HepG2 (cell line): ENCODE data around the gene U2SURP. TPM values are rescaled to one million over a fixed set of nuclear protein-coding genes. Genes with fewer than 3 reads are reported as not detected.

Experiments
- CBX5 ChIP-seq: sonication (generic); formaldehyde crosslinking; IDR thresholded peaks from 2 replicates; pipeline ENCODE4 v1.4.0; 2020; ENCODE audit warnings: missing genetic modification reagents, borderline replicate concordance
- CENPT ChIP-seq: sonication (generic); formaldehyde crosslinking; IDR thresholded peaks from 2 replicates; pipeline ENCODE4 v1.8.0; 2022; ENCODE audit warnings: low read depth, mild to moderate bottlenecking, moderate library complexity, missing genetic modification reagents
- ETV6 ChIP-seq: sonication (generic); formaldehyde crosslinking; conservative IDR thresholded peaks from 2 replicates; pipeline ENCODE4 v1.4.0; 2020; ENCODE audit warnings: missing genetic modification reagents
- FOXA1 ChIP-seq, 2 experiments: fragments of 450-650 bp in 1 of 2; sonication (generic) in 1 of 2; formaldehyde crosslinking in 1 of 2; IDR thresholded peaks; 2 replicates each; pipeline versions ENCODE4 v1.4.0 to v1.6.1; 2016 to 2020; ENCODE audit warnings: missing genetic modification reagents in 1 of 2
- HNRNPLL ChIP-seq: fragments of 200-400 bp; formaldehyde crosslinking; IDR thresholded peaks from 2 replicates; pipeline ENCODE4 v1.6.1; 2017; ENCODE audit warnings: mild to moderate bottlenecking, low read depth, low read length; ENCODE audit not compliant: poor library complexity, severe bottlenecking
- HOXD1 ChIP-seq: sonication (generic); formaldehyde crosslinking; IDR thresholded peaks from 2 replicates; pipeline ENCODE4 v1.5.0; 2020; ENCODE audit warnings: missing genetic modification reagents
- KDM6A ChIP-seq: IDR thresholded peaks from 2 replicates; pipeline ENCODE4 v1.6.1; 2016; ENCODE audit warnings: low read depth
- MAFK ChIP-seq, 2 experiments: IDR thresholded peaks in 1 of 2; conservative IDR thresholded peaks in 1 of 2; 2 replicates each; pipeline ENCODE4 v1.6.1; 2011; ENCODE audit warnings: improper control_type of control experiment in 2 of 2, low read length in 2 of 2
- SALL1 ChIP-seq: sonication (generic); formaldehyde crosslinking; IDR thresholded peaks from 2 replicates; pipeline ENCODE4 v1.8.0; 2022; ENCODE audit warnings: mild to moderate bottlenecking, missing genetic modification reagents
- SETDB1 ChIP-seq: sonication (generic); formaldehyde crosslinking; IDR thresholded peaks from 2 replicates; pipeline ENCODE4 v1.5.1; 2020; ENCODE audit warnings: missing genetic modification reagents, mild to moderate bottlenecking, borderline replicate concordance
- SNAPC2 ChIP-seq: sonication (generic); formaldehyde crosslinking; IDR thresholded peaks from 2 replicates; pipeline ENCODE4 v1.8.1; 2022; ENCODE audit warnings: mild to moderate bottlenecking, missing genetic modification reagents
- SOX6 ChIP-seq, 2 experiments: fragments of 450-650 bp in 1 of 2; sonication (generic) in 1 of 2; formaldehyde crosslinking in 1 of 2; IDR thresholded peaks; 2 replicates each; pipeline versions ENCODE4 v1.4.0 to v1.6.1; 2017 to 2020; ENCODE audit warnings: antibody characterized with exemption in 1 of 2, mild to moderate bottlenecking in 1 of 2, missing genetic modification reagents in 1 of 2
- SRY ChIP-seq: sonication (generic); formaldehyde crosslinking; IDR thresholded peaks from 2 replicates; pipeline ENCODE4 v1.8.0; 2022; ENCODE audit warnings: mild to moderate bottlenecking, missing genetic modification reagents
- STAG1 ChIP-seq: sonication (generic); formaldehyde crosslinking; IDR thresholded peaks from 2 replicates; pipeline ENCODE4 v1.4.0; 2020; ENCODE audit warnings: missing genetic modification reagents
- ZKSCAN8 ChIP-seq: IDR thresholded peaks from 2 replicates; pipeline ENCODE4 v1.6.1; 2016; ENCODE audit warnings: borderline replicate concordance, missing genetic modification reagents, missing compliant biosample characterization
- ZNF180 ChIP-seq: sonication (generic); formaldehyde crosslinking; IDR thresholded peaks from 2 replicates; pipeline ENCODE4 v1.4.0; 2020; ENCODE audit warnings: low read depth, missing genetic modification reagents, borderline replicate concordance
- ZNF605 ChIP-seq: sonication (generic); formaldehyde crosslinking; IDR thresholded peaks from 2 replicates; pipeline ENCODE4 v1.8.0; 2022; ENCODE audit warnings: mild to moderate bottlenecking, missing genetic modification reagents
- ZNF891 ChIP-seq: sonication (generic); formaldehyde crosslinking; IDR thresholded peaks from 2 replicates; pipeline ENCODE4 v1.5.0; 2020; ENCODE audit warnings: mild to moderate bottlenecking, missing genetic modification reagents
- polyA plus RNA-seq, 8 experiments: library from polyadenylated mRNA; depleted of rRNA in 3 of 8; stranded (reverse) in 7 of 8; unstranded in 1 of 8; fragments of >200 nt; fragmentation: Illumina TruSeq in 4 of 8; extraction: Trizol in 4 of 8; gene quantifications; 2 replicates each; pipeline versions ENCODE4 v1.2.1 to v1.2.3, GENCODE V29; 2011 to 2016; ENCODE audit warnings: low read depth in 4 of 8, missing spikeins in 1 of 8, mixed read lengths in 1 of 8; ENCODE audit not compliant: insufficient read depth in 1 of 8
- total RNA-seq, 5 experiments: library from RNA; depleted of rRNA; stranded (reverse); fragments of >200 nt; fragmentation: Illumina TruSeq; extraction: Trizol; gene quantifications; 2 replicates each; pipeline ENCODE4 v1.2.3, GENCODE V29; 2016; ENCODE audit warnings: low read depth in 1 of 5
- TF ChIP-seq, protein P1 (sequence below): sonication (generic); formaldehyde crosslinking; IDR thresholded peaks from 2 replicates; pipeline ENCODE4 v1.4.0; 2020; ENCODE audit warnings: missing genetic modification reagents
- TF ChIP-seq, protein P2 (sequence below): IDR thresholded peaks from 2 replicates; pipeline ENCODE4 v1.6.1; 2016; ENCODE audit warnings: missing compliant biosample characterization, missing genetic modification reagents, borderline replicate concordance
- TF ChIP-seq, protein P3 (sequence below): IDR thresholded peaks from 2 replicates; pipeline ENCODE4 v1.6.1; 2016; ENCODE audit warnings: missing compliant biosample characterization, missing genetic modification reagents, borderline replicate concordance
- TF ChIP-seq, protein P4 (sequence below): IDR thresholded peaks from 2 replicates; pipeline ENCODE4 v1.6.1; 2016; ENCODE audit warnings: low read depth
- TF ChIP-seq, protein P5 (sequence below): sonication (generic); formaldehyde crosslinking; IDR thresholded peaks from 2 replicates; pipeline ENCODE4 v1.4.0; 2020; ENCODE audit warnings: missing genetic modification reagents

Gene U2SURP
- total and polyA plus RNA-seq, 2 of the 13 experiments (the other 11 are each of a cell fraction or from before 2014, with no cell fraction given) = 55.9 to 173 TPM

DNA sequence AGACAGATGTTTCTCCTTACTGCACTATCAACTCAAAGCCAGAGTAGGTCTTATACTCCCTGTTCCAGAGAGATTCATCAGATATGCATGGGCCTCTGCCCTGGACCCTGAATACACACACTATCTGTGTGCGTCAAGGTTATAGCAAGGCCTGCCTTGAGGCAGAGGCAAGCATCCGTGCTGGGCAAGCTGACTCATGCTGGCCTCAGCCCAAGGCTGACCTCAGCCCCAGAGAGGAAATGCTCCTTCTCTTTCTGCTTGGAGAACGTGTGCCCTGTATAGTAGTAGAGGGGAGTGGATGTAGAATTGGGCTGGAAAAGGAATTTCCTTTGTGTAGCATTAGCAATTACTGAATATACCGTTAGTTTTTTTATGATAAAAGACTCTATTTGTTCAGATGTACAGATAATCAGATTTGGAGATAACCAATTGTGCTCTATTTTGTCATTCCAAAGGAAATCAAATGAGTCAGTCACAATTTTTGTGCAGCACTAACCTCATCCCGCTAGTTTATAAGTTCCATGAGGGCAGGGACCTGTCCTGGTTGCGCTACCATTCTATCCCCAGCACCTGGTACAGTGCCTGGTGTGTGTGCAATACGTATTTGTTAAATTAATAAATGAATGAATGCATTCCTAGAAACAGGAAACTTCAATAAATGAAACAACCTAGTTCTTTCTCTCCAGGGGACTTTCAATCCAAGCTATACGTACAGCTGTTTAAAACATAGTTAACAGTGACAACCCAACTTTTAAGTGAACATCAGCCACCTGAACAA, 24.6 kb upstream of the U2SURP start (continued):
- TF ChIP-seq ZNF605 (peak; percentile 52; the same call in 1 of the 2 replicates), ZNF891 (CRISPR knock-in tag) (no peak), STAG1 (CRISPR knock-in tag) (peak; percentile 11; the same call in 1 of the 2 replicates), MAFK (conservative IDR thresholded peaks at IDR 0.05 in 1 of 2, IDR thresholded peaks at IDR 0.05 in 1 of 2; ENCODE audit: low read length in 2 of 2) (peak; percentile 24 to 59; a peak in 3 of 4 replicates), SETDB1 (CRISPR knock-in tag) (no peak), CBX5 (CRISPR knock-in tag) (peak; percentile 51; the same call in 1 of the 2 replicates), ZKSCAN8 (CRISPR knock-in tag) (peak; percentile 53; the same call in 1 of the 2 replicates), HNRNPLL (no peak), ZNF180 (no peak), KDM6A (CRISPR knock-in tag) (no peak), SOX6 (IDR thresholded peaks at IDR 0.05) (no peak), SOX6 (CRISPR knock-in tag; IDR thresholded peaks at IDR 0.05) (peak; percentile 48; the same call in 1 of the 2 replicates), SRY (no peak), HOXD1 (CRISPR knock-in tag) (no peak), SALL1 (CRISPR knock-in tag) (peak; percentile 97), SNAPC2 (CRISPR knock-in tag) (no peak), ETV6 (no peak), CENPT (CRISPR knock-in tag) (no peak), FOXA1 (IDR thresholded peaks at IDR 0.05) (no peak), FOXA1 (CRISPR knock-in tag; IDR thresholded peaks at IDR 0.05) (peak; percentile 53)
- TF ChIP-seq, protein P1, sequence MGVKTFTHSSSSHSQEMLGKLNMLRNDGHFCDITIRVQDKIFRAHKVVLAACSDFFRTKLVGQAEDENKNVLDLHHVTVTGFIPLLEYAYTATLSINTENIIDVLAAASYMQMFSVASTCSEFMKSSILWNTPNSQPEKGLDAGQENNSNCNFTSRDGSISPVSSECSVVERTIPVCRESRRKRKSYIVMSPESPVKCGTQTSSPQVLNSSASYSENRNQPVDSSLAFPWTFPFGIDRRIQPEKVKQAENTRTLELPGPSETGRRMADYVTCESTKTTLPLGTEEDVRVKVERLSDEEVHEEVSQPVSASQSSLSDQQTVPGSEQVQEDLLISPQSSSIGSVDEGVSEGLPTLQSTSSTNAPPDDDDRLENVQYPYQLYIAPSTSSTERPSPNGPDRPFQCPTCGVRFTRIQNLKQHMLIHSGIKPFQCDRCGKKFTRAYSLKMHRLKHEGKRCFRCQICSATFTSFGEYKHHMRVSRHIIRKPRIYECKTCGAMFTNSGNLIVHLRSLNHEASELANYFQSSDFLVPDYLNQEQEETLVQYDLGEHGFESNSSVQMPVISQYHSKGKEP (CRISPR knock-in tag) = no peak
- TF ChIP-seq, protein P2, sequence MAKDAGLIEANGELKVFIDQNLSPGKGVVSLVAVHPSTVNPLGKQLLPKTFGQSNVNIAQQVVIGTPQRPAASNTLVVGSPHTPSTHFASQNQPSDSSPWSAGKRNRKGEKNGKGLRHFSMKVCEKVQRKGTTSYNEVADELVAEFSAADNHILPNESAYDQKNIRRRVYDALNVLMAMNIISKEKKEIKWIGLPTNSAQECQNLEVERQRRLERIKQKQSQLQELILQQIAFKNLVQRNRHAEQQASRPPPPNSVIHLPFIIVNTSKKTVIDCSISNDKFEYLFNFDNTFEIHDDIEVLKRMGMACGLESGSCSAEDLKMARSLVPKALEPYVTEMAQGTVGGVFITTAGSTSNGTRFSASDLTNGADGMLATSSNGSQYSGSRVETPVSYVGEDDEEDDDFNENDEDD (CRISPR knock-in tag) = 0 out of 2 replicates have a peak, but pooled peaks have one; percentile 15
- TF ChIP-seq, protein P3, sequence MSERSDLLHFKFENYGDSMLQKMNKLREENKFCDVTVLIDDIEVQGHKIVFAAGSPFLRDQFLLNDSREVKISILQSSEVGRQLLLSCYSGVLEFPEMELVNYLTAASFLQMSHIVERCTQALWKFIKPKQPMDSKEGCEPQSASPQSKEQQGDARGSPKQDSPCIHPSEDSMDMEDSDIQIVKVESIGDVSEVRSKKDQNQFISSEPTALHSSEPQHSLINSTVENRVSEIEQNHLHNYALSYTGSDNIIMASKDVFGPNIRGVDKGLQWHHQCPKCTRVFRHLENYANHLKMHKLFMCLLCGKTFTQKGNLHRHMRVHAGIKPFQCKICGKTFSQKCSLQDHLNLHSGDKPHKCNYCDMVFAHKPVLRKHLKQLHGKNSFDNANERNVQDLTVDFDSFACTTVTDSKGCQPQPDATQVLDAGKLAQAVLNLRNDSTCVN (CRISPR knock-in tag) = peak; percentile 53; the same call in 1 of the 2 replicates
- TF ChIP-seq, protein P4, sequence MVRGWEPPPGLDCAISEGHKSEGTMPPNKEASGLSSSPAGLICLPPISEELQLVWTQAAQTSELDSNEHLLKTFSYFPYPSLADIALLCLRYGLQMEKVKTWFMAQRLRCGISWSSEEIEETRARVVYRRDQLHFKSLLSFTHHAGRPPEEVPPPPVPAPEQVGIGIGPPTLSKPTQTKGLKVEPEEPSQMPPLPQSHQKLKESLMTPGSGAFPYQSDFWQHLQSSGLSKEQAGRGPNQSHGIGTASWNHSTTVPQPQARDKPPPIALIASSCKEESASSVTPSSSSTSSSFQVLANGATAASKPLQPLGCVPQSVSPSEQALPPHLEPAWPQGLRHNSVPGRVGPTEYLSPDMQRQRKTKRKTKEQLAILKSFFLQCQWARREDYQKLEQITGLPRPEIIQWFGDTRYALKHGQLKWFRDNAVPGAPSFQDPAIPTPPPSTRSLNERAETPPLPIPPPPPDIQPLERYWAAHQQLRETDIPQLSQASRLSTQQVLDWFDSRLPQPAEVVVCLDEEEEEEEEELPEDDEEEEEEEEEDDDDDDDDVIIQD = peak; percentile 74
- TF ChIP-seq, protein P5, sequence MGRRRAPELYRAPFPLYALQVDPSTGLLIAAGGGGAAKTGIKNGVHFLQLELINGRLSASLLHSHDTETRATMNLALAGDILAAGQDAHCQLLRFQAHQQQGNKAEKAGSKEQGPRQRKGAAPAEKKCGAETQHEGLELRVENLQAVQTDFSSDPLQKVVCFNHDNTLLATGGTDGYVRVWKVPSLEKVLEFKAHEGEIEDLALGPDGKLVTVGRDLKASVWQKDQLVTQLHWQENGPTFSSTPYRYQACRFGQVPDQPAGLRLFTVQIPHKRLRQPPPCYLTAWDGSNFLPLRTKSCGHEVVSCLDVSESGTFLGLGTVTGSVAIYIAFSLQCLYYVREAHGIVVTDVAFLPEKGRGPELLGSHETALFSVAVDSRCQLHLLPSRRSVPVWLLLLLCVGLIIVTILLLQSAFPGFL (CRISPR knock-in tag) = no peak
